Activated CD8-positive, alpha-beta T cell treated with anti-CD3 and anti-CD28 coated beads, Interleukin-2, amount 10 ng/mL, durations not matched to agents 7 days and 5 days (primary cell): ENCODE results near the gene KLHL22. TPM values are rescaled to one million over a fixed set of nuclear protein-coding genes. Genes with fewer than 3 reads are reported as not detected.

Experiments used
- total RNA-seq, 2 experiments: library from RNA; stranded (reverse); gene quantifications; one replicate each; pipeline ENCODE4 v1.2.3, GENCODE V29; 2021

Gene KLHL22
- total RNA-seq, 2 experiments from 2014 or later: 29.2 to 30.1 TPM

Other genes starting within 250 kb of the KLHL22 start
- 1 to 10 TPM; 3.7 to 3.8 TPM for gene RTN4R, start 227.5 kb downstream of the KLHL22 start, total RNA-seq
- gene DGCR6L, start 175.7 kb downstream of the KLHL22 start, total RNA-seq: 10 to 100 TPM; 50.4 to 56.3 TPM
- gene ZNF74, start 101.6 kb downstream of the KLHL22 start, total RNA-seq: 10 to 100 TPM in 1 of 2 experiments, 1 to 10 TPM in 1; 9.2 to 12.6 TPM
- 1 to 10 TPM in 1 of 2 experiments, under 1 TPM in 1; 0.76 to 1.2 TPM for gene SCARF2, start 58.0 kb downstream of the KLHL22 start, total RNA-seq
- gene MED15, start 11.8 kb upstream of the KLHL22 start, total RNA-seq: 100 to 1,000 TPM; 155 to 161 TPM